ENCODE measurements around the gene KREMEN1. TPM values are rescaled to one million over a fixed set of nuclear protein-coding genes. Genes with fewer than 3 reads are reported as not detected.

Gene KREMEN1
- total RNA-seq, 1 experiment from 2014 or later: 5.8 TPM

GRCh38 chr22:29150701-29151100, 77.9 kb downstream of the KREMEN1 start:
- no peak for TF ChIP-seq GABPB1 (CRISPR knock-in tag; IDR thresholded peaks at IDR 0.05)
- TF ChIP-seq HMGA2 (CRISPR knock-in tag; IDR thresholded peaks at IDR 0.05): no peak
- TF ChIP-seq, protein P1, sequence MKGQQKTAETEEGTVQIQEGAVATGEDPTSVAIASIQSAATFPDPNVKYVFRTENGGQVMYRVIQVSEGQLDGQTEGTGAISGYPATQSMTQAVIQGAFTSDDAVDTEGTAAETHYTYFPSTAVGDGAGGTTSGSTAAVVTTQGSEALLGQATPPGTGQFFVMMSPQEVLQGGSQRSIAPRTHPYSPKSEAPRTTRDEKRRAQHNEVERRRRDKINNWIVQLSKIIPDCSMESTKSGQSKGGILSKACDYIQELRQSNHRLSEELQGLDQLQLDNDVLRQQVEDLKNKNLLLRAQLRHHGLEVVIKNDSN (CRISPR knock-in tag; IDR thresholded peaks at IDR 0.05): no peak
- TF ChIP-seq, protein P2, sequence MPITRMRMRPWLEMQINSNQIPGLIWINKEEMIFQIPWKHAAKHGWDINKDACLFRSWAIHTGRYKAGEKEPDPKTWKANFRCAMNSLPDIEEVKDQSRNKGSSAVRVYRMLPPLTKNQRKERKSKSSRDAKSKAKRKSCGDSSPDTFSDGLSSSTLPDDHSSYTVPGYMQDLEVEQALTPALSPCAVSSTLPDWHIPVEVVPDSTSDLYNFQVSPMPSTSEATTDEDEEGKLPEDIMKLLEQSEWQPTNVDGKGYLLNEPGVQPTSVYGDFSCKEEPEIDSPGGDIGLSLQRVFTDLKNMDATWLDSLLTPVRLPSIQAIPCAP (CRISPR knock-in tag; IDR thresholded peaks at IDR 0.05): no peak
- TF ChIP-seq, protein P3, sequence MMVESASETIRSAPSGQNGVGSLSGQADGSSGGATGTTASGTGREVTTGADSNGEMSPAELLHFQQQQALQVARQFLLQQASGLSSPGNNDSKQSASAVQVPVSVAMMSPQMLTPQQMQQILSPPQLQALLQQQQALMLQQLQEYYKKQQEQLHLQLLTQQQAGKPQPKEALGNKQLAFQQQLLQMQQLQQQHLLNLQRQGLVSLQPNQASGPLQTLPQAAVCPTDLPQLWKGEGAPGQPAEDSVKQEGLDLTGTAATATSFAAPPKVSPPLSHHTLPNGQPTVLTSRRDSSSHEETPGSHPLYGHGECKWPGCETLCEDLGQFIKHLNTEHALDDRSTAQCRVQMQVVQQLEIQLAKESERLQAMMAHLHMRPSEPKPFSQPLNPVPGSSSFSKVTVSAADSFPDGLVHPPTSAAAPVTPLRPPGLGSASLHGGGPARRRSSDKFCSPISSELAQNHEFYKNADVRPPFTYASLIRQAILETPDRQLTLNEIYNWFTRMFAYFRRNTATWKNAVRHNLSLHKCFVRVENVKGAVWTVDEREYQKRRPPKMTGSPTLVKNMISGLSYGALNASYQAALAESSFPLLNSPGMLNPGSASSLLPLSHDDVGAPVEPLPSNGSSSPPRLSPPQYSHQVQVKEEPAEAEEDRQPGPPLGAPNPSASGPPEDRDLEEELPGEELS (CRISPR knock-in tag; IDR thresholded peaks at IDR 0.05): no peak

GRCh38 chr22:29151316-29151715, 78.5 kb downstream of the KREMEN1 start:
- DNase-seq (ENCODE audit: low spot score) (no peak), ATAC-seq (no peak)
- H3K4me1 Mint-ChIP-seq: peaks cover 42% of the 10 kb centered on the region
- ChIA-PET POLR2A (no interaction called here), CTCF (no interaction called here)
- H3K27ac Mint-ChIP-seq: no peak overlapping the region
- no peaks in the 10 kb centered on the region for H3K36me3 Mint-ChIP-seq
- H3K27me3 Mint-ChIP-seq (ENCODE audit: low read depth): 0 out of 2 replicates have a peak, but pooled peaks cover 2% of the 10 kb centered on the region
- H3K4me3 Mint-ChIP-seq: no peak overlapping the region
- TF ChIP-seq, protein P3 (CRISPR knock-in tag; IDR thresholded peaks at IDR 0.05): no peak
- TF ChIP-seq HMGA2 (CRISPR knock-in tag; IDR thresholded peaks at IDR 0.05) (no peak), TEAD1 (CRISPR knock-in tag; IDR thresholded peaks at IDR 0.05) (no peak), RELA (CRISPR knock-in tag; IDR thresholded peaks at IDR 0.05; ENCODE audit: borderline replicate concordance) (no peak), ZNF416 (CRISPR knock-in tag; IDR thresholded peaks at IDR 0.05) (no peak), ZNF121 (CRISPR knock-in tag; IDR thresholded peaks at IDR 0.05) (no peak), EMX1 (CRISPR knock-in tag; IDR thresholded peaks at IDR 0.05) (no peak), ZNF532 (CRISPR knock-in tag; IDR thresholded peaks at IDR 0.05; ENCODE audit: borderline replicate concordance) (no peak), ZNF317 (CRISPR knock-in tag; IDR thresholded peaks at IDR 0.05; ENCODE audit: borderline replicate concordance, low read depth) (no peak), ETV6 (CRISPR knock-in tag; IDR thresholded peaks at IDR 0.05) (no peak)
- TF ChIP-seq, protein P1 (CRISPR knock-in tag; IDR thresholded peaks at IDR 0.05): no peak
- TF ChIP-seq, protein P4, sequence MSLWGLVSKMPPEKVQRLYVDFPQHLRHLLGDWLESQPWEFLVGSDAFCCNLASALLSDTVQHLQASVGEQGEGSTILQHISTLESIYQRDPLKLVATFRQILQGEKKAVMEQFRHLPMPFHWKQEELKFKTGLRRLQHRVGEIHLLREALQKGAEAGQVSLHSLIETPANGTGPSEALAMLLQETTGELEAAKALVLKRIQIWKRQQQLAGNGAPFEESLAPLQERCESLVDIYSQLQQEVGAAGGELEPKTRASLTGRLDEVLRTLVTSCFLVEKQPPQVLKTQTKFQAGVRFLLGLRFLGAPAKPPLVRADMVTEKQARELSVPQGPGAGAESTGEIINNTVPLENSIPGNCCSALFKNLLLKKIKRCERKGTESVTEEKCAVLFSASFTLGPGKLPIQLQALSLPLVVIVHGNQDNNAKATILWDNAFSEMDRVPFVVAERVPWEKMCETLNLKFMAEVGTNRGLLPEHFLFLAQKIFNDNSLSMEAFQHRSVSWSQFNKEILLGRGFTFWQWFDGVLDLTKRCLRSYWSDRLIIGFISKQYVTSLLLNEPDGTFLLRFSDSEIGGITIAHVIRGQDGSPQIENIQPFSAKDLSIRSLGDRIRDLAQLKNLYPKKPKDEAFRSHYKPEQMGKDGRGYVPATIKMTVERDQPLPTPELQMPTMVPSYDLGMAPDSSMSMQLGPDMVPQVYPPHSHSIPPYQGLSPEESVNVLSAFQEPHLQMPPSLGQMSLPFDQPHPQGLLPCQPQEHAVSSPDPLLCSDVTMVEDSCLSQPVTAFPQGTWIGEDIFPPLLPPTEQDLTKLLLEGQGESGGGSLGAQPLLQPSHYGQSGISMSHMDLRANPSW (CRISPR knock-in tag; conservative IDR thresholded peaks at IDR 0.05; ENCODE audit: low read depth): no peak
- no peaks in the 10 kb centered on the region for H3K9me3 Mint-ChIP-seq

More at GRCh38 chr22:29150701-29151100, 77.9 kb downstream of the KREMEN1 start:
- POLR2A ChIA-PET: no interaction called here
- CTCF ChIA-PET: interaction anchor here (0.8 kb wide), 1 partner anchor 55 kb away, joined by 3 read pairs; no protein-coding TSS in a partner anchor
- ATAC-seq (no peak), DNase-seq (ENCODE audit: low spot score) (no peak)
- Mint-ChIP-seq H3K27me3 (ENCODE audit: low read depth) (0 out of 2 replicates have a peak, but pooled peaks cover 2% of the 10 kb centered on the region), H3K4me3 (no peak overlapping the region), H3K4me1 (peaks cover 46% of the 10 kb centered on the region), H3K36me3 (no peaks in the 10 kb centered on the region), H3K9me3 (no peaks in the 10 kb centered on the region), H3K27ac (no peak overlapping the region)

Data from WTC11 (cell line).